ENCODE results near the gene CEP44.
"Not testable (repeated sequence)": the region's sequence is repeated elsewhere in the genome, so short reads cannot be mapped to it uniquely, and the experiment has no call there.

Gene CEP44

GRCh38 chr4:174278467-174278866 is 5.2 kb upstream of the CEP44 start:
- DNase-seq (ENCODE audit: low spot score) = no peak

GRCh38 chr4:174279433-174280155 is 4.1 kb upstream of the CEP44 start:
- no peak for DNase-seq (ENCODE audit: low spot score)

- DNase-seq (ENCODE audit: low spot score) = no peak
Measured at GRCh38 chr4:174281182-174281737, 2.5 kb upstream of the CEP44 start.

GRCh38 chr4:174281901-174282300 is 1.8 kb upstream of the CEP44 start:
- no peak for DNase-seq (ENCODE audit: low spot score)

GRCh38 chr4:174282836-174283506 is 740 bp upstream of the CEP44 start:
- DNase-seq (ENCODE audit: low spot score) = peak; percentile 93

GRCh38 chr4:174284487-174284886 is 776 bp downstream of the CEP44 start:
- peak; percentile 8 for DNase-seq (ENCODE audit: low spot score)

GRCh38 chr4:174286870-174287269 is 3.2 kb downstream of the CEP44 start:
- DNase-seq (ENCODE audit: low spot score) = no peak

- no peak for DNase-seq (ENCODE audit: low spot score)
Measured at GRCh38 chr4:174292473-174292872, 8.8 kb downstream of the CEP44 start.

GRCh38 chr4:174294641-174295040 is 10.9 kb downstream of the CEP44 start:
- DNase-seq (ENCODE audit: low spot score) = not testable (repeated sequence)

- DNase-seq (ENCODE audit: low spot score) = not testable (repeated sequence)
Measured at GRCh38 chr4:174295142-174295541, 11.4 kb downstream of the CEP44 start.

- DNase-seq (ENCODE audit: low spot score) = no peak
Measured at GRCh38 chr4:174303687-174304086, 20.0 kb downstream of the CEP44 start.

GRCh38 chr4:174304664-174305063 is 21.0 kb downstream of the CEP44 start:
- DNase-seq (ENCODE audit: low spot score) = no peak

- no peak for DNase-seq (ENCODE audit: low spot score)
Measured at GRCh38 chr4:174305961-174306360, 22.2 kb downstream of the CEP44 start.

- no peak for DNase-seq (ENCODE audit: low spot score)
Measured at GRCh38 chr4:174307694-174308093, 24.0 kb downstream of the CEP44 start.

GRCh38 chr4:174312993-174313392 is 29.3 kb downstream of the CEP44 start:
- DNase-seq (ENCODE audit: low spot score) = no peak

- DNase-seq (ENCODE audit: low spot score) = no peak
Measured at GRCh38 chr4:174314274-174314673, 30.6 kb downstream of the CEP44 start.

GRCh38 chr4:174314770-174315169 is 31.1 kb downstream of the CEP44 start:
- peak; percentile 40 for DNase-seq (ENCODE audit: low spot score)

- DNase-seq (ENCODE audit: low spot score) = no peak
Measured at GRCh38 chr4:174316546-174316945, 32.8 kb downstream of the CEP44 start.

- no peak for DNase-seq (ENCODE audit: low spot score)
Measured at GRCh38 chr4:174316954-174317353, 33.2 kb downstream of the CEP44 start.

GRCh38 chr4:174317531-174317930 is 33.8 kb downstream of the CEP44 start:
- no peak for DNase-seq (ENCODE audit: low spot score)

GRCh38 chr4:174318829-174319764 is 35.4 kb downstream of the CEP44 start:
- peak; percentile 37 for DNase-seq (ENCODE audit: low spot score)

GRCh38 chr4:174320494-174321199 is 36.9 kb downstream of the CEP44 start:
- no peak for DNase-seq (ENCODE audit: low spot score)

Measured in AG08395 (cell line).